ENCODE results near the gene PQBP1.

DNA sequence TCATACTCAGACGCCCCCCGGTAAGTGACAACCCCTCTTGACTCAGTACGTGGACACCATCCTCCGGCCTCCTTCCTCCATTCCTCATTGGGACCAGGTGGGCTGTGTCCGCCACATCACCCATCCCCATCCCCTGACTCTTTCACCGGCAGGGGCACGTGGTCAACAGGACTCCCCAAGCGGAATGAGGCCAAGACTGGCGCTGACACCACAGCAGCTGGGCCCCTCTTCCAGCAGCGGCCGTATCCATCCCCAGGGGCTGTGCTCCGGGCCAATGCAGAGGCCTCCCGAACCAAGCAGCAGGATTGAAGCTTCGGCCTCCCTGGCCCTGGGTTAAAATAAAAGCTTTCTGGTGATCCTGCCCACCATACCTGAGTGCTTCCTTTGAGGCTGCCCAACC, 5.0 kb downstream of the PQBP1 start:
- no peak for TF ChIP-seq ZNF76 (tag by site-specific recombination; IDR thresholded peaks at IDR 0.05; ENCODE audit: borderline replicate concordance, low read depth)
- TF ChIP-seq, protein P1, sequence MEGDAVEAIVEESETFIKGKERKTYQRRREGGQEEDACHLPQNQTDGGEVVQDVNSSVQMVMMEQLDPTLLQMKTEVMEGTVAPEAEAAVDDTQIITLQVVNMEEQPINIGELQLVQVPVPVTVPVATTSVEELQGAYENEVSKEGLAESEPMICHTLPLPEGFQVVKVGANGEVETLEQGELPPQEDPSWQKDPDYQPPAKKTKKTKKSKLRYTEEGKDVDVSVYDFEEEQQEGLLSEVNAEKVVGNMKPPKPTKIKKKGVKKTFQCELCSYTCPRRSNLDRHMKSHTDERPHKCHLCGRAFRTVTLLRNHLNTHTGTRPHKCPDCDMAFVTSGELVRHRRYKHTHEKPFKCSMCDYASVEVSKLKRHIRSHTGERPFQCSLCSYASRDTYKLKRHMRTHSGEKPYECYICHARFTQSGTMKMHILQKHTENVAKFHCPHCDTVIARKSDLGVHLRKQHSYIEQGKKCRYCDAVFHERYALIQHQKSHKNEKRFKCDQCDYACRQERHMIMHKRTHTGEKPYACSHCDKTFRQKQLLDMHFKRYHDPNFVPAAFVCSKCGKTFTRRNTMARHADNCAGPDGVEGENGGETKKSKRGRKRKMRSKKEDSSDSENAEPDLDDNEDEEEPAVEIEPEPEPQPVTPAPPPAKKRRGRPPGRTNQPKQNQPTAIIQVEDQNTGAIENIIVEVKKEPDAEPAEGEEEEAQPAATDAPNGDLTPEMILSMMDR (tag by site-specific recombination; IDR thresholded peaks at IDR 0.05): no peak
- no peak for TF ChIP-seq EGR2 (tag by site-specific recombination; IDR thresholded peaks at IDR 0.05; ENCODE audit: low read depth)
- no peak for TF ChIP-seq SALL2 (tag by site-specific recombination; IDR thresholded peaks at IDR 0.05; ENCODE audit: borderline replicate concordance)
- TF ChIP-seq SETDB1 (IDR thresholded peaks at IDR 0.05; ENCODE audit: insufficient read length, low read length): no peak
- TF ChIP-seq ZNF791 (tag by site-specific recombination; IDR thresholded peaks at IDR 0.05): no peak
- TF ChIP-seq, protein P2, sequence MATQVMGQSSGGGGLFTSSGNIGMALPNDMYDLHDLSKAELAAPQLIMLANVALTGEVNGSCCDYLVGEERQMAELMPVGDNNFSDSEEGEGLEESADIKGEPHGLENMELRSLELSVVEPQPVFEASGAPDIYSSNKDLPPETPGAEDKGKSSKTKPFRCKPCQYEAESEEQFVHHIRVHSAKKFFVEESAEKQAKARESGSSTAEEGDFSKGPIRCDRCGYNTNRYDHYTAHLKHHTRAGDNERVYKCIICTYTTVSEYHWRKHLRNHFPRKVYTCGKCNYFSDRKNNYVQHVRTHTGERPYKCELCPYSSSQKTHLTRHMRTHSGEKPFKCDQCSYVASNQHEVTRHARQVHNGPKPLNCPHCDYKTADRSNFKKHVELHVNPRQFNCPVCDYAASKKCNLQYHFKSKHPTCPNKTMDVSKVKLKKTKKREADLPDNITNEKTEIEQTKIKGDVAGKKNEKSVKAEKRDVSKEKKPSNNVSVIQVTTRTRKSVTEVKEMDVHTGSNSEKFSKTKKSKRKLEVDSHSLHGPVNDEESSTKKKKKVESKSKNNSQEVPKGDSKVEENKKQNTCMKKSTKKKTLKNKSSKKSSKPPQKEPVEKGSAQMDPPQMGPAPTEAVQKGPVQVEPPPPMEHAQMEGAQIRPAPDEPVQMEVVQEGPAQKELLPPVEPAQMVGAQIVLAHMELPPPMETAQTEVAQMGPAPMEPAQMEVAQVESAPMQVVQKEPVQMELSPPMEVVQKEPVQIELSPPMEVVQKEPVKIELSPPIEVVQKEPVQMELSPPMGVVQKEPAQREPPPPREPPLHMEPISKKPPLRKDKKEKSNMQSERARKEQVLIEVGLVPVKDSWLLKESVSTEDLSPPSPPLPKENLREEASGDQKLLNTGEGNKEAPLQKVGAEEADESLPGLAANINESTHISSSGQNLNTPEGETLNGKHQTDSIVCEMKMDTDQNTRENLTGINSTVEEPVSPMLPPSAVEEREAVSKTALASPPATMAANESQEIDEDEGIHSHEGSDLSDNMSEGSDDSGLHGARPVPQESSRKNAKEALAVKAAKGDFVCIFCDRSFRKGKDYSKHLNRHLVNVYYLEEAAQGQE (tag by site-specific recombination; IDR thresholded peaks at IDR 0.05): no peak
